DOHH2 (cell line): ENCODE data around the gene HSDL1.

Experiments used
- EZH2phosphoT487 ChIP-seq: fragments of 200-600 bp; sonication (generic); IDR thresholded peaks from 2 replicates; pipeline ENCODE4 v1.6.1; 2017; ENCODE audit warnings: borderline replicate concordance, mild to moderate bottlenecking, antibody characterized with exemption, low read length, moderate library complexity, mixed read lengths
- TF ChIP-seq, protein P1 (sequence below): fragments of 200-600 bp; sonication (generic); IDR thresholded peaks from one replicate; pipeline ENCODE4 v1.5.1; 2014; ENCODE audit warnings: antibody characterized with exemption, mild to moderate bottlenecking, low read depth, low read length; ENCODE audit not compliant: poor library complexity, severe bottlenecking

DNA sequence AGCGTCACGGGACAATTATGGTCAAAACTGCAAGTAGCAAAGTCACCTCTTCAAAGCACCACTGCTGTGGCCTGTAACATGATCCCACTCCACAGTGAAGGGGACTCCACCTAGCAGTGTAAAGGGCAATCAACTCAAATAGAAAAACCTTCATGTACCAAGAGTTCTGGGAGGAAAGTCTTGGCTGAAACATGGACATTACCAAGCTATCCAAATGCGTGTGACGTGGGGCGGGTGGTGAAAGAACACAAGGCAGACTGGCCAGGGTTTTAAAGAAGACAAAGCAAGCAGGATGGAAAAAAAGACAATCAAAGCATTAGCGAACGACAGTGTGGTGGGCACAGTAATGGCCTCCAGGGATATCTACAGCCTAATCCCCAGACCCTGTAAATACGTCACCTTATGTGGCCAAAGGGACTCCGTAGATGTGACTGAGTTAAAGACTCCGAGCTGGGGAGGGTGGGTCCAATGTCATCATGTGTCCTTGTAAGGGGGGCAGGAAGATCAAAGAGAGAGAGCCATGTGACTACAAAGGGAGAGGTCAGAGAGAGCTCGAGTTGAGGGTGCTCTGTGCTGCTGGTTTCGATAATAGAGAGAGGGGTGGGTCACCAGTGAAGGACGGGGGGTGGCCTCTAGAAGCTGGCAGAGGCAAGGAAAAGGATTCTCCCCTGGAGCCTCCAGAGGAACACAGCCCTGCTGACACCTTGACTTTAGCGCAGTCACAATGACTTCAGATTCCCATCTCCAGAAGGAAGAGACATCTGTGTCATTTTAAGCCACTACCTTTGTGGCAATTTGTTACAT, 6.0 kb downstream of the HSDL1 start:
- TF ChIP-seq, protein P1, sequence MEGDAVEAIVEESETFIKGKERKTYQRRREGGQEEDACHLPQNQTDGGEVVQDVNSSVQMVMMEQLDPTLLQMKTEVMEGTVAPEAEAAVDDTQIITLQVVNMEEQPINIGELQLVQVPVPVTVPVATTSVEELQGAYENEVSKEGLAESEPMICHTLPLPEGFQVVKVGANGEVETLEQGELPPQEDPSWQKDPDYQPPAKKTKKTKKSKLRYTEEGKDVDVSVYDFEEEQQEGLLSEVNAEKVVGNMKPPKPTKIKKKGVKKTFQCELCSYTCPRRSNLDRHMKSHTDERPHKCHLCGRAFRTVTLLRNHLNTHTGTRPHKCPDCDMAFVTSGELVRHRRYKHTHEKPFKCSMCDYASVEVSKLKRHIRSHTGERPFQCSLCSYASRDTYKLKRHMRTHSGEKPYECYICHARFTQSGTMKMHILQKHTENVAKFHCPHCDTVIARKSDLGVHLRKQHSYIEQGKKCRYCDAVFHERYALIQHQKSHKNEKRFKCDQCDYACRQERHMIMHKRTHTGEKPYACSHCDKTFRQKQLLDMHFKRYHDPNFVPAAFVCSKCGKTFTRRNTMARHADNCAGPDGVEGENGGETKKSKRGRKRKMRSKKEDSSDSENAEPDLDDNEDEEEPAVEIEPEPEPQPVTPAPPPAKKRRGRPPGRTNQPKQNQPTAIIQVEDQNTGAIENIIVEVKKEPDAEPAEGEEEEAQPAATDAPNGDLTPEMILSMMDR, result no peak
- no peak for TF ChIP-seq EZH2phosphoT487
